Tibial nerve (tissue), 4 donors: ENCODE data around the gene RCOR2.

ENCODE experiments used
- EP300 ChIP-seq, 2 donors: sonication (generic); formaldehyde crosslinking; IDR thresholded peaks; one replicate each; pipeline ENCODE4 v1.6.1; 2017; ENCODE audit warnings: antibody characterized with exemption in 2 of 2, mild to moderate bottlenecking in 1 of 2
- POLR2A ChIP-seq, 2 donors: fragments of 450-650 bp; IDR thresholded peaks; one replicate each; pipeline ENCODE4 v1.6.1; 2017; ENCODE audit warnings: antibody characterized with exemption in 2 of 2, mild to moderate bottlenecking in 2 of 2, moderate library complexity in 2 of 2
- TF ChIP-seq, protein P1 (sequence below), 5 experiments: fragments of 200-600 bp in 3 of 5; fragments of 450-650 bp in 2 of 5; sonication (generic) in 3 of 5; IDR thresholded peaks; one replicate each; pipeline ENCODE4 v1.5.1; 2016 to 2019; ENCODE audit warnings: antibody characterized with exemption in 5 of 5, mild to moderate bottlenecking in 3 of 5, moderate library complexity in 2 of 5

- TF ChIP-seq, protein P1, sequence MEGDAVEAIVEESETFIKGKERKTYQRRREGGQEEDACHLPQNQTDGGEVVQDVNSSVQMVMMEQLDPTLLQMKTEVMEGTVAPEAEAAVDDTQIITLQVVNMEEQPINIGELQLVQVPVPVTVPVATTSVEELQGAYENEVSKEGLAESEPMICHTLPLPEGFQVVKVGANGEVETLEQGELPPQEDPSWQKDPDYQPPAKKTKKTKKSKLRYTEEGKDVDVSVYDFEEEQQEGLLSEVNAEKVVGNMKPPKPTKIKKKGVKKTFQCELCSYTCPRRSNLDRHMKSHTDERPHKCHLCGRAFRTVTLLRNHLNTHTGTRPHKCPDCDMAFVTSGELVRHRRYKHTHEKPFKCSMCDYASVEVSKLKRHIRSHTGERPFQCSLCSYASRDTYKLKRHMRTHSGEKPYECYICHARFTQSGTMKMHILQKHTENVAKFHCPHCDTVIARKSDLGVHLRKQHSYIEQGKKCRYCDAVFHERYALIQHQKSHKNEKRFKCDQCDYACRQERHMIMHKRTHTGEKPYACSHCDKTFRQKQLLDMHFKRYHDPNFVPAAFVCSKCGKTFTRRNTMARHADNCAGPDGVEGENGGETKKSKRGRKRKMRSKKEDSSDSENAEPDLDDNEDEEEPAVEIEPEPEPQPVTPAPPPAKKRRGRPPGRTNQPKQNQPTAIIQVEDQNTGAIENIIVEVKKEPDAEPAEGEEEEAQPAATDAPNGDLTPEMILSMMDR (IDR thresholded peaks at IDR 0.05), result no peak
- no peak for TF ChIP-seq EP300 (IDR thresholded peaks at IDR 0.05)
- no peak for TF ChIP-seq POLR2A (IDR thresholded peaks at IDR 0.05)
These were observed 49.5 kb upstream of the RCOR2 start for GRCh38 chr11:63966444-63966843.
